ENCODE data around the gene SLC25A53.
"Not testable (repeated sequence)": the region's sequence is repeated elsewhere in the genome, so short reads cannot be mapped to it uniquely, and the experiment has no call there.

SLC25A53 gene

DNA sequence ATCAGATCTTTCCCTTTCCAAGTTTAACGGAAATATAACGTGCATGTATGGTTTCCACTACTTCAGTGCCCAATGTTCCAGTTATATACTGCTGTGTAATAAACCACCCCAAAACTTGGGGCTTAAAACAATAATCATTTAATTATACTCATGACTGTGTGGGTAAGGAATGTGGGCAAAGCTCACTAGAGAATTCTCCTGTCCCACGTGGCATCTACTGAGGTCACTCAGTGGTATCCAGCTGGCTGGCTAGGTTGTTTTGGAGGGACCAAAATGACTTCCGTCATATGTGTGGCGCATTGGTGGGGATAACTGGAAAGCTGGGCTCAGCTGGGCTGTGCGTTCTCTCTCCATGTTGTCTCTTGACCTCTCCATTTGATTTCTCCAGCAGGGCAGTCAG lies 26.0 kb downstream of the SLC25A53 start:
- DNase-seq, result no peak

DNA sequence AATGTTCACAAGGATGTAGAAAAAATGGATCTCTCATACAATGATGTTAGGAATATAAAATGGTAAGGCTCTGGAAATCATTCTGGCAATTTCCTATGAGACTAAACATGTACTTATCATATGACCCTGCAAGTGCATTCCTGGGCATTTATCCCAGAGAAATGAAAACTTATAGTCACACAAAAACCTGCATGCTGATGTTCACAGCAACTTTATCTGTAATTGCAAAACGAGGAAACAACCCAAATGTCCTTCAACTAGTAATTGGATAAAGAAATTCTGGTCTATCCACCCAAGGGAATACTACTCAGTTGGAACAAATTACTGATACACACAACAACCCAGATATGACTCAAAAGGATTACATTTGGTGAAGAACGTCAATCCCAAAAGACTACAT lies 30.0 kb downstream of the SLC25A53 start:
- DNase-seq, result no peak

- DNase-seq, result no peak
These were observed 34.0 kb downstream of the SLC25A53 start for GRCh38 chrX:104122829-104123228.

GRCh38 chrX:104118765-104119164 lies 38.0 kb downstream of the SLC25A53 start:
- DNase-seq, result no peak

DNA sequence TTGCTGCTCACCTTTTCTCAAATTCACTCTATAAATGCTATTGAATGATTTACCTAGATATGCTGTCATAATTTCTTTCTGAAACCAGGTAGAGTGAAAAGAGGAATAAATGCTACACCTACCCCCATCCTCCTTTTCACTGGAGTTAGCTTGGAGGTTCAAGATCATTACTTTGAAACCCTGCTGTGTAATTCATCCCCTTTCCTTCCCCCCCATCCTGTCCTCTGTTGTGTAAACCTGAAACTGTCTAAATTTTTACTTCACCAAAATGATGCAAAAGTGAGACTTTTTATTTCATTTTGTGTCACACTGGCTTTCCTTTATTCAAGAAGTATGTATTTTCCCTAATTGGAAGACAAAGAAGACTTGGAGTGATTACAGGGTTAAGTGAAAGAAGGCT lies 39.0 kb downstream of the SLC25A53 start:
- DNase-seq, result no peak

DNA sequence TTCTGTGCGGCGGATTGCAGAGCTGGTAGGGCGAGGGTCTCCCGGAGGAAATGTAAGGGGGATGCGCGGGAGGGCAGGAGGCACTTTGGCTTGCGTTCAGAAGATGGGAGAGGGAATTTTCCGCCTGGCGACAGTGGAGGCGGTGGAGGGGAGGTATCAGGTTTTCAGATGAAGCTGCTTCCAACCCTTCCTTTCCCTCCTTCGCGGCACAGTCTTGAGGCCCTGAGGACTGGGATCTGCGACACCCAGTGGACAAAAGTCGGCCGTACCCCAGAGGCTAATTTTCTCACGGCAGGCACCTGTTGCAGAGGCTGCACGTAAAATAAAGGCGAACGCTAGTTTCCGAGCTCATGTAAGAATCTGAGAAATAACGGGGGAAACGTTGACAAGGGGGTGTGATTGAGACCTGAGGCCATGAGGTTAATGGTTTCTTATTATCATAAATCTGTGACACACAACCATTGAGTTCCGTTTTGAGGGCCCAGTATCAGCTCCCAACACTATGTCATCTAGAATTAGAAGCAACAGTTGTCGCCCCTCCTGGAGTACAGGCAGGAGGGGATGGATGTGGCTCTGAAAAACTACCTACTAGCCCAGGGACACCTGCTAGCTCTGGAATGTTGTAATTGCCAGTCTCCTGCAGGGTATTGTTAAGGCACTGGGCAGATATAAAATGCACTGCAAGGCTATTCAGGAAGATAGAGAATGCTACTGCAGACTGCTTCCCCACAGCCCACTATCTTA lies 43.4 kb downstream of the SLC25A53 start:
- DNase-seq, result peak; percentile 16

DNA sequence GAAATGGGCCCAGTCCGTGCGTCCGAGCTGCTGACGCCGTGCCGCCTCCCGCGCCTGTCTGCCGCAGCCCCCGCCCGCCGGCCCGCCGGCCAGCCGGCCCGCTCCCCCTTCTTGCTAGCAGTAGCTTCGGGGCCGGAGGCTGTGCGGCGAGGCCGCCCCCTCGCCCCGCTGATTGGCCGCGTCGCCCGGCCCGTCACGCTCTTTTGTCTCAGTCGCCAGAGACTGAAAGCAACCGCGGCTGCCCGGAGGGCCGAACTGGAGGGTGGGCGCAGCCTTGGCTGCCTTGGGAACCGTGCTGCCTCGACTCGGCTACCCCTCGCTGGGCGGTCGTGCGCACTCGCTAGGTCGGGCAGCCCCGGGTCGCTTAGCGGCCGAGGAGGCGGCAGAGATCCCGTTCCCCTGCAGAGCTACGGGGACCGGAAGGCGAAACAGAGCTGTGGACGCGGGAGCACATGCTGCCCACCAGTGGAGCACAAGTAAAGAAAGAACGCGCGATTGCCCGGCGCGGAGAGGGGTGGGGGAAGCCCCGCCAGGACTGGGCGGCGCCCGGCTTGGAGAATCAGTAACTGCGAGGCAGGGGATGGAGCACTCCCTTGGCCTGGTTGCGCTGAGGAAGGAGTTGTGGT lies 44.4 kb downstream of the SLC25A53 start, which contains the start of gene ZCCHC18:
TSS of gene ZCCHC18 (plus strand) at position 198 of the 626 bp plus-strand sequence. CDS start 1,589 bp downstream, outside the sequence.
- DNase-seq, result peak; percentile 20

DNA sequence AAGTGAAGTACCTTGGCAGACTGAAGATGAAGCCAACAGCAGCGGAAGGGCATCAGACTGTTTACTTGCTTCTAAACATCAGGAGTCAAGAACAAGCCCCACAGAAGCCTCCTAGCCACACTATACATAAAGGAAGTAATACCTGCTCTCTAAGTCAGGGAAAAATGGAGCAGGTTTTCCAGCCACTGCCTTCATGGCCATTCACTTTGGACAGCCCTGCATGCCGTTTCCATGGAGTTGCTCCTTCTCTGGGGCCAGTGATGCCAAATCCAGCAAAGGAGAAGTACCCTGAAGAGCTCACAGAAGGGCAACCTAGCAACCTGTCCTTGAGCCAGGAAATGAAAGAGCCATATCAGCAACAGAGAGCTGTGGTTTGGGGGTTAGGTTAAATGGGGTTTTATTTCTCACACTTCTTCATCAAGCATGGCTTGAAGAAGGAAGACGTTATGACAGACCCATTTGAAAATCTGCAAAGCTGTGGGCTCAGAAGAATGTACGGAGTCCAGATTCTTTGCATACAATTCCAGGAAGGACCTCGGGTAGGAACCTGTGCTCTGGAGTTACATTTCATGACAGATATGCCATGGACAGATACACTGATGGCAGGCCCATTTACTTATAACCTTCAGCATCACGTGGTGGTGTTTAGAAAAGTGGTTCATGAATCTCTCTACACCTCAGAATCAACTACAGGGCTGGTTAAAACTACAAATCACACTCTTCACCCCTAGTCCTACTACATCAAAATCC lies 46.1 kb downstream of the SLC25A53 start:
- DNase-seq, result not testable (repeated sequence)

GRCh38 chrX:104108955-104109354 lies 47.9 kb downstream of the SLC25A53 start:
- DNase-seq, result no peak

- no peak for DNase-seq
These were observed 51.2 kb downstream of the SLC25A53 start for GRCh38 chrX:104105330-104106262.

- DNase-seq, result no peak
These were observed 52.1 kb downstream of the SLC25A53 start for GRCh38 chrX:104104676-104105075.

DNA sequence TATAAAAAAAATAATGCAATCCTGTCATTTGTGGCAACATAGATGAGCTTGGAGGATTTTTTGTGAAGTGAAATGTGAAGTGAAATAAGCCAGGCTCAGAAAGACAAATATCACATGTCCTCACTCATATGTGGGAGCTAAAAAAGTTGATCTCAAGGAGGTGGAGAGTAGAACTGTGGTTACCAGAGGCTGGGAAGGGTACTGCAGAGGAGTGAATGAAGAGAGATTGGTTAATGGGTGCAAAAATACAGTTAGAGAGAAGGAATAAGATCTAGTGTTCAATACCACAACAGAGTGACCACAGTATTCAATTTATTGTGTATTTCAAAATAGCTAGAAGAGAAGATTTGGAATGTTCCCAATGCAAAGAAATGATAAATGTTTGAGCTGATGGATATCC lies 57.9 kb downstream of the SLC25A53 start:
- no peak for DNase-seq

DNA sequence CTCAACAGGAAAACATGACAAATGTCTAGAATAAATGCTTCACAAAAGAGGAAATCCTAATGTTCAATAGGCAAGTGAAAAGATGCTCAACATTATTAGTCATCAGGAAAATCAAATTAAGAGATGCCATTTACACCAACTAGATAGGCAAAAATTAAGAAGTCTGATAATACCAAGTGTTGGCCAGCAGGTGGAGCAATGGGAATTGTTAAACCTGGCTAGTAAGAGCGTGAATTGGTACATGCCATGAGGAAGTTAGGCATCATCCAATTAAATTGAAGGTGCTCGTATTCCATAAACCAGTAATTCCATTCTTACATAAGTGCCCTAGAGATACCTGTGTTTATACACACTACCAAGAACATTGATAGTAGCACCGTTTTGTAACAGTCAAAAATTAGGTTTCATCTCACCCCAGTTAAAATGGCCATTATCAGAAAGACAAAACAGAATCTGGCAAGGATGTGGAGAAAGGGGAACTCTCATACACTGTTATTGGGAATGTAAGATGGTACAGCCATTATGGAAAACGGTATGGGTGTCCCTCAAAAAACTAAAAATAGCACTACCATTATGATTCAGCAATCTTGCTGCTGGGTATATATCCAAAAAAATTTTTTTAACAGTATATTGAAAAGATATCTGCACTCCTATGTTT lies 58.5 kb downstream of the SLC25A53 start:
- peak; percentile 7 for DNase-seq

DNA sequence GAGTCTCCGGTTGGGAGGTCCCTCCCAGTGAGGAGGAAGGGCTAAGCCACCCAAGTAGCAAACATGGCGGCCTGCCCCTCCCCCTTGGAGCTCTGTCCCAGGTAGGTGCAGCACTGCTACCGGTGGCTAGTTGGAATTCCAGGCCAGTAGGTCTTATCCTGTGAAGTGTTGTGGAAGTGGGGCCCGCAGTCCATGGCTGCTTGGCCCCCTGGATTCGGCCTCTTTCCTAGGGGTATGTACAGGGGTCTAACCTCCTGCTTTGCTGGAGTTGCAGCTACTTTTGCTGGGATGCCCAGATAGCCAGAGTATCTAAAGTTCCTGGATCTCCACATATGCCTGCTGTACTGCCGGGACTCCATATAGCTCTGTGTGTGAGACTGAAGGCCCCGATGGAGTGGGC lies 70.9 kb downstream of the SLC25A53 start:
- DNase-seq, result no peak

DNA sequence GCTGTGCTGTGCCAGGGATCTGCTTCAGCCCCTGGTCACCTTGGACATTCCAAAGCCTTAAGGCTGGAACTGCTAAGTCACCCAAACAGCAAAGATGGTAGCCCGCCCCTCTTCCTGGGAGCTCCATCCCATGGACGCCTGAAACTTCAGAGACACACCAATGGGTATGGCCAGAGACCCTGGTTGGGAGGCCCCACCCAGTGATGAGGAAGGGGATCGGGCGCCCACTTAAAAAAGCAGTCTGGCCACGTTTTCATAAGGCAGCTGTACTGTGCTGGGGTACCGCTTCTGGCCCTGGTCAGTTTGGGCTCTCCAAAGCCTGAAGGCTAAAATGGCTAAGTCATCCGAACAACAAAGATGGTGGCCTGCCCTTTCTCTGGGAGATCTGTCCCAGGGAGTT lies 71.3 kb downstream of the SLC25A53 start:
- DNase-seq, result no peak

DNA sequence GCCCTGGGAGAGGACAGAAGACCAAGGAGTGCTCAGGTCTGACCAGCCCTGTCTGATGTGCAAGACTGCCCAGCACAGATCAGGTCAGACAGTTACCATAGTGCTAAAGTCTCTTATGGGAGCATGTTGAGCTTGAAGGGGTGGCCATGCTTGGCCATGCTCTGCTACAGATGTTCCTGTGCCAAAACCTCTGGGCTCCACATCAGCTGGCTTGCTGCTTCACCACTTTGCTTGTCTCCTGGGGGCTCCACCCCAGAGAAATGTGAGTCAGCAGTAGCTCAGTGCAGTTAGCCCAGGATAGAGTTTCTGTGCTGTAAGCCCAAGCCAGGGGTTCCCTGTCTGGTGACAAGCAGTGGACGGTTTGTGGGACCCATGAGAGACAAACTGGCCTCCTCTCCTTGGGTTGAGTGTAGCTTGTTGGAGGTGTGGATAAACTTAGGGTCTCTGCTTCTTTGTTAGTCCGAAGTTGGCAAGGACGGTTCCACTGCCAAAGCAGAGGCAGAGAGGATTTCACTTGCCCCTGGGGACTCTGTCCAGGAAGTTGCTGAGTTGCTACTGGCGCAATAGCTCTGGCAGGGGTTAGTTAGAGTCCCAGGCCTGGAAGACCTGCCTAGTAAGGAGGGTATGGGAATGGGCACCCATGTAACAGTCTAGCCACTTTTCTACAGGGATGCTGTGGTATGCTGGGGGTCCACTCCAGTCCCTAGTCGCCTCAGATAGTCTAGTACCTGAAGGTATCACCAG lies 72.1 kb downstream of the SLC25A53 start:
- DNase-seq, result no peak

DNA sequence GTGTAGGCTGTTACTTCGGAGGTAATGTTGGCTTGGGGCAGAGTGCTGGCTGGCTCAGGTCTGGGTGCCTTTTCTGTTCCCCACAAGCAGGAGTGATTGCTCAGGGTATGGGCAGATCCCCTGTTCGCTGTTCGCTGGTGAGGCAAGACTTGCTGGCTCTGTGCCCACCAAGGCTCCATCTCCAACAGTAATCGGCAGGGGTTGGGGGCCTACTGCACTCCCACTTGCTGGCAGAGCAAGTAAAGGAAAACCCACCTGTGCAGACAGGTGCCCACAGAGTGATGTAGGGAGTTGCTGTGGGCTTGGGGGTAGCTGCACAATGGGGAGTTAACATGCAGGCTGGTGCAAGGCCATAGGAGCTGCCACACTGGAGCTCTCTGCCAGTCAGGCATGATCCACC lies 72.7 kb downstream of the SLC25A53 start:
- DNase-seq, result no peak

DNA sequence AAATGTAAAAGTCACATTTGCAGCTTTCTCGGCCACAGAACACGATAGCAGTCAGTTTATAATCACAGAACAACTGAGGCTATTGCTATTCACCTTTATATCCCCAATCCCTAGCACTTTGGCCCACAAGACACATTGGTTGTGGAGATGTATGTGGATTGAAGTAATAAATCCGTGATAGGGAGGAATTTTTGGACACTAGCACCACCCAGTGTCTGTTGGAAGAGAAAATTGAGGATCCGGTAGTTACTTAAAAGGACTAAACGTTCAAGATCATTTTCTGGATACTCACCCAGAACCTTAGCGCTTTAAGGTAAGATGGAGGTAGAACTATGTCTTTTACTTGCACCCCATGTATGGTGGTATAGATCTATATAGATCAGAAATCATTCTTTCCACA lies 79.0 kb downstream of the SLC25A53 start:
- DNase-seq, result not testable (repeated sequence)

GRCh38 chrX:104075778-104076445 lies 80.9 kb downstream of the SLC25A53 start, which contains the start of gene TMSB15C:
Gene TMSB15C, minus strand, starts transcription at chrX:104076236.
- DNase-seq, result not testable (repeated sequence)

DNA sequence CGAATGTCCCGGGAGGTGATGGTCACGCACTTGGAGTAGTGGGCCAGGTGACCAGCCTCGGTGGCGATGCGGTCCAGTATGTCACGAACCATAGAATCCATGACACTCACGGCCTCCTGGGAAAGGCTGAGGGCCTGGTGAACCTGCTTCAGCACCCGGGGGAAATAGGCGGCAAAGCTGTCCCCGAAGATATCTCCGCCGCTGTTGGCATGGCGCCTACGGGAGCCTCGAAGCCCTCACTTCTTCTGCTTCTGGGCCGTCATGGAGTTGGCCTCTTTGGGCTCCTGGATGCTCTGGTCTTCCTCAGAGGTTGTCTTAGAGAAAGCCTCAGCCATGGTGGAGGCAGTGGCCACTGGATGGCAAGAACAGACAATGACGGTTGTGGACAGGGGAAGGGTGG lies 94.2 kb downstream of the SLC25A53 start:
- not testable (repeated sequence) for DNase-seq

GRCh38 chrX:104054956-104055355 lies 101.9 kb downstream of the SLC25A53 start:
- not testable (repeated sequence) for DNase-seq

Measured in NCI-H226 (cell line).